ENCODE data around the gene STAT1.

DNA sequence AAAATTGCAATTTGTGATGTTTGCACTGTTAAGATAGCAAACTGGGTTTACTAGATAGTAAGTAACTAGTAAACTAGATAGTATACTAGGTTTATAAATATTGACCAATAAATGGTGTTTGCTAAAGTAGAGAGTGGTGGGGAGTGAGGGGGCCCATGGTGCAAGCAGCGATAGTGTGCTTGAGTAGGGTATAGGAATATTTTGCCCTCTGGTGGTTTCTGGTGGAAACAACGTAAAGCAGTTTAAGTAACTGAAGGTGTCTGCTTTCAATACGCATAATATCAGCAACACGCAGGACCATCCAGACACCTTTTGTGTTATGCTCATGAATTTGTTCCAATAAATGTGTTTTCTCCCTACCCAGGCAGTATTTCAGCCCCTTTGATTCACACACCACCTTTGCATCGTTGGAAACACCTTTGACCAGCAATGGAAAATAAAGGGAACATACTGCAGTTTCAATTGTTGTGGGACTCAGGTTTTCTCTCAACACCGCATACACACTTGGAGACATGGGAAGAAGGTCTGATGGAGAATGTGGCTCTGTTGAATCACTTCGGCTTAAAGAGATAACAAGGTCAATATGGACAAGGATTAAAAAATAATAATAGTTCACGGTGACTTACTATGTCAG is 16.7 kb upstream of the STAT1 start:
- TF ChIP-seq POLR2A (IDR thresholded peaks at IDR 0.05): no peak
- TF ChIP-seq, protein P1, sequence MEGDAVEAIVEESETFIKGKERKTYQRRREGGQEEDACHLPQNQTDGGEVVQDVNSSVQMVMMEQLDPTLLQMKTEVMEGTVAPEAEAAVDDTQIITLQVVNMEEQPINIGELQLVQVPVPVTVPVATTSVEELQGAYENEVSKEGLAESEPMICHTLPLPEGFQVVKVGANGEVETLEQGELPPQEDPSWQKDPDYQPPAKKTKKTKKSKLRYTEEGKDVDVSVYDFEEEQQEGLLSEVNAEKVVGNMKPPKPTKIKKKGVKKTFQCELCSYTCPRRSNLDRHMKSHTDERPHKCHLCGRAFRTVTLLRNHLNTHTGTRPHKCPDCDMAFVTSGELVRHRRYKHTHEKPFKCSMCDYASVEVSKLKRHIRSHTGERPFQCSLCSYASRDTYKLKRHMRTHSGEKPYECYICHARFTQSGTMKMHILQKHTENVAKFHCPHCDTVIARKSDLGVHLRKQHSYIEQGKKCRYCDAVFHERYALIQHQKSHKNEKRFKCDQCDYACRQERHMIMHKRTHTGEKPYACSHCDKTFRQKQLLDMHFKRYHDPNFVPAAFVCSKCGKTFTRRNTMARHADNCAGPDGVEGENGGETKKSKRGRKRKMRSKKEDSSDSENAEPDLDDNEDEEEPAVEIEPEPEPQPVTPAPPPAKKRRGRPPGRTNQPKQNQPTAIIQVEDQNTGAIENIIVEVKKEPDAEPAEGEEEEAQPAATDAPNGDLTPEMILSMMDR (IDR thresholded peaks at IDR 0.05): peak; percentile 61 to 71 (median 64)
